Choroid plexus epithelial cell (primary cell): ENCODE measurements around the gene CFAP58.
A peak's percentile ranks its signal among the peaks of the same experiment; 100 is the strongest.

Source experiments
- DNase-seq: peaks from one replicate; pipeline ENCODE4 v3.0.0-alpha.2; 2010; ENCODE audit warnings: low read depth
- H3K4me3 ChIP-seq: 2 replicates; pipeline ENCODE4 v1.5.1; 2011; ENCODE audit warnings: low read depth, mild to moderate bottlenecking, control low read depth, low read length, moderate library complexity
- TF ChIP-seq, protein P1 (sequence below): conservative IDR thresholded peaks from 2 replicates; pipeline ENCODE4 v1.5.1; 2011; ENCODE audit warnings: low read depth, mild to moderate bottlenecking, control low read depth, inconsistent platforms, low read length, moderate library complexity

Gene CFAP58

GRCh38 chr10:104323085-104323484, 30.5 kb upstream of the CFAP58 start:
- TF ChIP-seq, protein P1, sequence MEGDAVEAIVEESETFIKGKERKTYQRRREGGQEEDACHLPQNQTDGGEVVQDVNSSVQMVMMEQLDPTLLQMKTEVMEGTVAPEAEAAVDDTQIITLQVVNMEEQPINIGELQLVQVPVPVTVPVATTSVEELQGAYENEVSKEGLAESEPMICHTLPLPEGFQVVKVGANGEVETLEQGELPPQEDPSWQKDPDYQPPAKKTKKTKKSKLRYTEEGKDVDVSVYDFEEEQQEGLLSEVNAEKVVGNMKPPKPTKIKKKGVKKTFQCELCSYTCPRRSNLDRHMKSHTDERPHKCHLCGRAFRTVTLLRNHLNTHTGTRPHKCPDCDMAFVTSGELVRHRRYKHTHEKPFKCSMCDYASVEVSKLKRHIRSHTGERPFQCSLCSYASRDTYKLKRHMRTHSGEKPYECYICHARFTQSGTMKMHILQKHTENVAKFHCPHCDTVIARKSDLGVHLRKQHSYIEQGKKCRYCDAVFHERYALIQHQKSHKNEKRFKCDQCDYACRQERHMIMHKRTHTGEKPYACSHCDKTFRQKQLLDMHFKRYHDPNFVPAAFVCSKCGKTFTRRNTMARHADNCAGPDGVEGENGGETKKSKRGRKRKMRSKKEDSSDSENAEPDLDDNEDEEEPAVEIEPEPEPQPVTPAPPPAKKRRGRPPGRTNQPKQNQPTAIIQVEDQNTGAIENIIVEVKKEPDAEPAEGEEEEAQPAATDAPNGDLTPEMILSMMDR, result no peak
- peak; percentile 18 for DNase-seq
- no peak overlapping the region for H3K4me3 ChIP-seq

DNA sequence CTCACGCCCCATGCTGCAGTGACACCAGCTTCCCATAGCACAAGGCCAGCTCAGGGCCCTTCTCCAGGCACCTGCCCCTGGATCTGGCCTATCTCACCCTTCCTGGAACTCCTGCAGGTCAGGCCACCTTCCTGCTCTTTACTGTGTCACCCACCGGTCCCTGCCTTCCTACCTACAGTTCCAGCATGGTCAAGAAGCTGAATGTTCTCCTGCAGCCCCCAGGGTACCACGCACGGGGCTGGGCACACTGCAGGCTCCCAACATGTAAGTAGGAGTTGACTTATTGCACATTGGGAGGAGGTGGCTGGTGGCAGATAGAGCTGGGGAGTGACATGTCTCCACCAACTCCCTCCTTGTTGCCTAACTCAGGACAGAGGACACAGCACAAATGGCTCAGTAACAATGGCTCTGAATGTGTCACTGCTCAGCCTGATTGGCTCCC, 29.9 kb upstream of the CFAP58 start:
- no peak for DNase-seq
- no peak overlapping the region for H3K4me3 ChIP-seq
- TF ChIP-seq, protein P1, result no peak

GRCh38 chr10:104324221-104324686, 29.4 kb upstream of the CFAP58 start:
- DNase-seq, result no peak
- TF ChIP-seq, protein P1, result no peak
- no peak overlapping the region for H3K4me3 ChIP-seq

GRCh38 chr10:104324931-104325330, 28.7 kb upstream of the CFAP58 start:
- no peak for DNase-seq
- TF ChIP-seq, protein P1, result no peak

DNA sequence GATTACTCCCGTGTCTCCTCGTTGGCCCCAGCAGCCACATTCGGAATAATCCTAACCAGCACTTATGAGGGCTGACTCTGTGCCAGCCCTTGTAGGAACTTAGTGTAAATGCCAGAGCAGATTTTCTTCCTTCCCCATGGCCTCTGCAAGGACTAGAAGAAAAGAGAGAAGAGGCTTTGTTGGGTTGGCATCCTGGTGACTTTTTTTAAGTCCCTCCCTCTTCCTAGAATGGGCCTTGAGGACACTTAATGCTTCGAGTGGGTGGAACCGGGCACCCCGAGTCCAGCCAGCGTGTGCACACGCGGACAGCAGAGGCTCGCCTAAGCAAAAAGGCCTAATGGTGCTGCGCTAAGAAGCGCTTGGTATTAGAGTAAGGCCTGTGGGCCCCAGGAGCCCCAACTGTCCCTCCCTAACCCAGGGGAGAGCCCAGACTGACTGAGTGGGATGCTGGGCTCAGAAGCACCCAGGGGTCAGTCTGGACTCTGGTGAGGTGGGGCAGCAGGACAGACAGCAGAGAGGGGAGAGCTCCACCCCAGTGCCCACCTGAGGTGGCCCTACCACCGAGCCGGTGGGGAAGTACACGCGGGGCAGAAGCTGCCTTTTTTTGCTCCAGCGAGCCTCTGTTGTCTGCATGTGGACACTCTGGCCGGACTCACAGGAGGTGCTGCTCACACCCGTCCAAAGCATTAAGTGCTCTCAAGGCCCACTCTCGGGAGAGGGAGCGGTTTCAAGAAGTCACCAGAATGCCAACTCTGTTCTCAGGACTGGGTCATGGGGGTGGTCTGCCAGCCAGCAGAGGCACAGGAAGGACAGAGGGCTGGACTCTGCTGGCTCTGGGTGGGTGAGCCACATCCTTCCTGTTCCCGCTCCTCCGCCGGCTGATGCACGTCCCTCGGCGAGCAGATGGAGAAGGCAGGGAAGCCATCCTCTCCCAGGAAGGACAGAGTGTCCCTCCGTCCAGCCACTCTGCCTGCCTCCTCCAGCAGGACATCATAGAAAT, 27.9 kb upstream of the CFAP58 start:
- DNase-seq, result peak; percentile 34
- TF ChIP-seq, protein P1, result no peak
- no peak overlapping the region for H3K4me3 ChIP-seq

More at GRCh38 chr10:104324931-104325330, 28.7 kb upstream of the CFAP58 start:
- H3K4me3 ChIP-seq, result no peak overlapping the region

DNA sequence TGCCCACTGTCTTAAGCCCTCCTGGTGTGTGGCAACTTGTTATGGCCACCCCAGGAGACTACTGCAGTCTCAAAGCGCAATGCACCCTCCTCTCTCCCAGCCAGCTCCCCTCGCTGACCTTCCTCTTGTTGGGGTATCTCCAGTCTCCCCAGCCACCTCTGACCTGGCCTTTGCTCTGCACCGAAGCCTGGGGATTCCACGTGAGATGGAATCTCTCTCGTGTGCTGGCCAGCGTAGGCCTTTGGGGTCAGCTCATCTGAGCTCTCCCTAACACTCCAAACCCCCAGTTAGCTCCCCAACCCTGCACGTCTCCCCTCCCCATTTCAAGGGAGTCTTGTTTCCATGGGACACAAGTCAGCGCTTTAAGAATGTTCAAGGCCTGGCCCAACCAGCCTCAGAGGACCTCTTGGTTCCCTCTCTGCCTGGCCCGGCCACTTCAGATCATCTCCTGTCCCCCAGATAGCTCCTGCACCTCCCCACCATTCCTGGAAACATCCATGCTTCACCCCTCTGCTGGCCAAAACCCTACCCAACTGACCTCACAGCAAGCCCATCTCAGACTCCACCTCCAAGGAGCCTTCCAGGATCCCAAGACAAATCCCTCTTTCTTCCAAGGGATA, 26.5 kb upstream of the CFAP58 start:
- peak; percentile 21 for DNase-seq
- TF ChIP-seq, protein P1, result no peak
- no peak overlapping the region for H3K4me3 ChIP-seq
